Measurements from ENCODE around the gene LRRC25.
"Not testable (repeated sequence)": the region's sequence is repeated elsewhere in the genome, so short reads cannot be mapped to it uniquely, and the experiment has no call there.

Gene LRRC25

DNA sequence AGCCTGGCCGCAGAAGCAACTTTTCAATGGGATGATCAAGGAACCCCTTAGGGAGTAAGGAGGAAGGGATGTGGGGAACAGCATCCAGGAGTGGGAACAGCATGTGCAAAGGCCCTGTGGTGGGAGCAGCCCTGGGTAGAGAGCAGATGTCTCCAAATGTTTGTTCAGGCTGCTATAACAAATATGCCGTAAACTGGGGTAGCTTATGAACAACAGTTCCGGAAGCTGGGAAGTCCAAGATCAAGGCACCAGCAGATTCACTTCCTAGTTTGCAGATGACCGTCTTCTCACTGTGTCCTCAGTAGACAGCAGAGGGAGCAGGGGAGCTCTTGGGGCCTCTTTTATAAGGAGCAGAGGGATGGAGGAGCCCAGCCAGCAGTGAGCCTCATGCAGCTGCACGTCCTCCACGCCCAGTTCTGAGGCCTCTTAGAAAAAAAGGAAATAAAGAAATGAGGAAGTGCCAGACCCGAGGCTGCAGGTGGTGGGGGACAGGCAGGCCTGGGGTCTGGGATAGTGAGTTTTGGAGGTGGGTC, 4.2 kb upstream of the LRRC25 start:
- no peak for DNase-seq

DNA sequence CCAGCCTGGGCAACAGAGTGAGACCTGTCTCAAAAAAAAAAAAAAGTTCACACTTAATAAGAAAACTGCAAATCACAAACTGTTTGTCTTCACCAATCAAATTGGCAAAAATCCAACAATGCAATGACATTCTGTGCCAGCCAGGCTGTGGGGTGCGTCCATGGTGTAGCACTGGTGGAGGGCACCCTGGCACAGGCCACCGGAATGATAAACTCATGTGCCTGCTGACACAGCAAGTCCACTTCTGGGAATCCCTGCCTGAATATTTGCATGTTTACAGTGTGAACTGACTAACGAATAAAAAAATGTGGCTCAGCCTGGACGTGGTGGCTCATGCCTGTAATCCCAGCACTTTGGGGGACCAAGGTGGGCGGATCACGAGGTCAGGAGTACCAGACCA, 1.6 kb upstream of the LRRC25 start:
- no peak for DNase-seq

DNA sequence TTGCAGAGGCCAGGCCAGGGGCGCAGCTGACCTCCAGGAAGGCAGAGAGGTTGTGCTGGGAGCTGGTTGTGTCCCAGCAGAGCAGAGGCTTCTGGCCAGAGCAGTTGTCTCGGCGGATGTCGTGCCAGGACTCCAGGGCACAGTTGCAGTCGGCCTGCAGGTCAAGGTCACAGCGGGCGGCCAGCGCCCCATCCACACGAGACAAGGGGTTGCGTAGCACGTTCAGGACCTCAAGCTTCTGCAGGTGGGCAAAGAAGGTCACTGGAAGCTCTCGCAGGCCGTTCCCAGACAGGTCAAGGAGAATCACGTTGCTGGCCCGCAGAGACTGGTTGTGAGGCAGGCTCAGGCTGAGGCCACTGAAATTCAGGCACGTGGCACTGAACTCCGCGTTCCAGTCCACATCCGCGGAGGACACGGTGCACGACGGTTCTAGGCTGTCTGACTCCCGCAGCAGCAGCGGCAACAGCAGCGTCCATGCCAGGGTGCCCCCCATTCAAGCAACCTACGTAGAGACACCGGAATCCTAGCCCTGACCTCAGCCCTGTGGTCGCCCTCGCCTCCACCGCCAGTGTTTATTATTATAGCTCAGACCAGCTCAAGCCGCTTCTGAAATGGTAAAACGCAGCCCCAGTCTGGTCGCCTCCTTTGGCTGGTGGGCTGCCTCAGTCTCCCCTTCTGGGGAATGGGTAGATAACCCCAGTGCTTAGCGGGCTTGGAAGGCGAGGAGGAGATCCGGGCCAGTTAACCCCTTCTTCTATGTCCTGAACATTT, 766 bp downstream of the LRRC25 start:
- no peak for DNase-seq

DNA sequence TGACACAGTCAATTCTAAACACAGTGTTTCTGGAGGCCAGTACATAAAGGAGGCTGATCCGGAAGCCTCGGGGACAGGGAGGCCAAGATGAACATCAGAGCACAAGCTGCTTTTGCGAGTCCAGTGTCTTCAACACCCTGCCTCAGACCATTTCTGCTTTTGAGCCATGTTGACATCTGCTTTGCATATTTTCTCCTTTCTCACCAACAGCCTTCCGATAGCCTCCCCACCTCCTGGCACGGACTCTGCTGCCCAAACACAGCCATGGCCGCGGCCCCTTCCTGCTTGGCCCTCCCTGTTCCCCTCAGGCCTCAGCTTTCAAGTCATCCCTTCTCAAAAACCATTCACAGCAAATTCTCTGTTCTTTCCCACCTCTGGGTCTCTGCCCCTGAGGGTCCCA, 3.6 kb downstream of the LRRC25 start:
- DNase-seq = no peak

DNA sequence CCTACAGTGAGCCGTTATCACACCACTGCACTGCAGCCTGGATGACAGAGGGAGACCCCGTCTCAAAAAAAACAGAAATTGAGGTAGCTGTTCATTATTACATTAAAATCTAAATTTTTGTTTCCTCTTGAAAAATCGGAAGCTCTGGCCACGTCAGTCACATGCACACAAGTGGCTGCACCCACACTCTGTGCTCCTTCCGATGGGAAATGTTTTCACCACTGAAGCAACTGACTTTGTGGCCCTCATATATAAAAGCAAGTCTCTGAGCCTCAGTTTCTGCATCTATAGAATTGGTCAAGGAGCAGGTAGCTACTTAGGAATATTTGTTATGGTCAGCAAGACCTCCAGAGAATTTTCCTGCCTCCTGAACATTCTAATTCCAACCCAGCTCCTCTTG, 4.5 kb downstream of the LRRC25 start:
- no peak for DNase-seq

DNA sequence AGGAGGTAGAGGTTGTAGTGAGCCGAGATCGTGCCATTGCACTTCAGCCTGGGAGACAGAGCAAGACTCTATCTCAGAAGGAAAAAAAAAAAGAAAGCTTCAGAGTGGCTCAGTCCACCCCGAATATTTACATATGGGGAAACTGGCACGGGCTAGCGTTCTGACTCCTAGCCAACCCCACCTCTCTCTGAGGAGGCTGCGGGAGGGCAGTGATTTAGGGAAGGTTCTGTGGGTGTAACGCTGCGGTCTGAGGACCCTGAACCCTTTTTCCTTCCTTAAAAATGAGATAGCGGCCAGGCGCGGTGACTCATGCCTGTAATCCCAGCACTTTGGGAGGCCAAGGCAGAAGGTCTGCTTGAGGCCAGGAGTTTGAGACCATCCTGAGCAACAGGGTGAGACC, 5.0 kb downstream of the LRRC25 start:
- DNase-seq = no peak

DNA sequence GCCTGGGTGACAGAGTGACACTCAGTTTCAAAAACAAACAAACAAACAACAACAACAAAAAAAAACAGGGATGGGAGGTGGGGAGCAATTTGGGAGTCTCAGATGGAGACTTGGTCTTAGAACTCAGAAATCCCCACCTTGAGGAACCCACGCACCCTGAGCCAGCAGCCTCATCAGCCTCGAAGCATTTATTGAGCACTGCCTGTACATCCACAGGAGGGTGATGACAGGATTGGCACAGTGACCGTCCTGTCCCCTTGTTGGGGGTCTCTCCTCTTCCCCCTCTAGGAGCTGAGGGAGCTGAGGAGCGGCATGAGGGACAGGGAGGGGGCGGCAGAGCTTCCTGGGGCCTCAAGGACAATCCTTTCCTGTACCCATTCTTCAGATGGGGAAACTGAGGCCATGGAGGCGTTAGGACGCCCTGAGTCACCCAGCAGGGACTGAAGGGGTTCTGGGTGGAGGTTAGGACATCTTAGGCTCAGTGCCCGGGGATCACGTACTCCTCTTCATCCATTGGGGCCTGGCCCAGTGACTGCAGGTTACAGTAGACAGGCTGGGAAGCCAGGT, 5.8 kb downstream of the LRRC25 start:
- no peak for DNase-seq

DNA sequence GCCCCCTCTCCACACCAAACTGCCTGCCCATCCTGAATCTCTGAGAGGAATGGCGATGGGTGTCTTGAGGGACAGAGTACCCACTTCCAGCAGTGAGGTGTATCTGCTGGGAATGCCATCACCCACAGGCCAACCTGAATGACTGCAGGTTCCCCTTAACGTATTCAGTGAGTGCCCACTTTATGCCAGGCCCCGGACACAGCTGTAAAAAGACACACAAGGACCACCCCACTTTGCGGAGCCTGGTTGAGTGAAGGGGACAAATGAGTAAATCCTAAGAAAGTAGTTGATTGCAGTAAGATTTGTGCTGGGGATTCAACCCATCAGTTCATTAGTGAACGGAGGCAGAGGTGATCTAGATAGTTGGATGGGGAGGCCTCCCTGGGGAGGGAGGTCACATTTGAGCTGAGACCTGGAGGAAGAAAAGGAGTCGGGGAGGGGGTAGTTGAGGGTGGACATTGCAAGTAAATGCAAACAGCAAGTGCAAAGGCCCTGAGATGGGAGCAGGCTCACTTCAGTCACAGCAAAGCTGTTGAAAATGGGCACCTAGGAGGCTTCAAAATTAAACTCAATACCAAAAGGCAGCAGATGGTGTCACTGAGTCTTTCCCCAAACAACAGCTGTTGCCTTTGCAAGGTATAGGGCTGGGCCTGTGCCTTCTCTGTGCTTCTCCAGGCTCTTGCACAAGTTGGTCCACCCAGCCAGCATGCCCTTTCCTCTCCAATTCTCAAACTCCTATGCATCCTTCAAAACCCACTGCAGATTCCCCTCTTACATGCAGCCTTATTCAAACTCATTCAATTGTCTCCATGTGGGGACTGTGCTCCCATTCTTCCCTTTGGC, 7.1 kb downstream of the LRRC25 start:
- DNase-seq = no peak

DNA sequence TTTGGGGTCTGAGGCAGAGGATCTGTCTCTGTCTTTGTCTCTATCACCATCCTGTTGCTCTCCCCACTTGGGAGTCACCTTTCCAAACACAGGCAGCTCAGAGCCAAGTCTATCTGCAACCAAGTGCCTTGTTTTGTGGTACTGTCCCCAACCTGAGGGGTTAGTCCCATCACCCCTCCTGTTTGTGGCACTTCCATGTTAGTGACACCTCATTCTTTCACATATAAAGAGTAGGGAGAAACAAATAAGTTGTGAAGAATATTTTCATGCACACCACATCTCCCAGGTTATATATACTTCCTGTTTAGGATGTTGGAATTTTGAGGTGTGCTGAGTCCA, 7.7 kb downstream of the LRRC25 start:
- DNase-seq = no peak

DNA sequence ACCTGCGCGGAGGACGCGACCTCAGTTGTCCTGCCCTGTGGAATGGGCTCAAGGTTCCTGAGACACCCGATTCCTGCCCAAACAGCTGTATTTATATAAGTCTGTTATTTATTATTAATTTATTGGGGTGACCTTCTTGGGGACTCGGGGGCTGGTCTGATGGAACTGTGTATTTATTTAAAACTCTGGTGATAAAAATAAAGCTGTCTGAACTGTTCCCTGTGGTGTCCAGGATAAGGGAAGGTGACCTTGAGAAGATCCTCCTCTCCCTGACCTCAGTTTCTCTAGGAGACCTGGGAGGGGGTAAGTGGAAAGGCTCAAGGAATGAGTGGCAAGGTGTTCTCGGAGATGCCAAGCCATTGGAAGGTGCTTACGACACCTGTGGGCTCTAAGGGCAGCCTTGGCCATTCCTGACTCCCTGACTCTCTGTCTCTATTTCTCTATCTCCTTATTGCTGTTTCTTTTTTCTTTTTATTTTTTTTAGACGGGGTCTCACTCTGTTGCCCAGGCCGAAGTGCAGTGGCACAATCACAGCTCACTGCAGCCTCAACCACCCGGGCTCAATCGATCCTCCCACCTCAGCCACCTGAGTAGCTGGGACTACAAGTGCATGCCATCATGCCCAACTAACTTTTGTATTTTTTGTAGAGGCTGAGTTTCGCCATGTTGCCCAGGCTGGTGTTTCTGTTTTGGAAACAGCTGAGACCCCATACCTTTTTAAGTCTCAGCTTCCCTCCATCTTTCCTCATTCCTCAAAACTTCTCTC, 8.3 kb downstream of the LRRC25 start:
- DNase-seq = no peak

DNA sequence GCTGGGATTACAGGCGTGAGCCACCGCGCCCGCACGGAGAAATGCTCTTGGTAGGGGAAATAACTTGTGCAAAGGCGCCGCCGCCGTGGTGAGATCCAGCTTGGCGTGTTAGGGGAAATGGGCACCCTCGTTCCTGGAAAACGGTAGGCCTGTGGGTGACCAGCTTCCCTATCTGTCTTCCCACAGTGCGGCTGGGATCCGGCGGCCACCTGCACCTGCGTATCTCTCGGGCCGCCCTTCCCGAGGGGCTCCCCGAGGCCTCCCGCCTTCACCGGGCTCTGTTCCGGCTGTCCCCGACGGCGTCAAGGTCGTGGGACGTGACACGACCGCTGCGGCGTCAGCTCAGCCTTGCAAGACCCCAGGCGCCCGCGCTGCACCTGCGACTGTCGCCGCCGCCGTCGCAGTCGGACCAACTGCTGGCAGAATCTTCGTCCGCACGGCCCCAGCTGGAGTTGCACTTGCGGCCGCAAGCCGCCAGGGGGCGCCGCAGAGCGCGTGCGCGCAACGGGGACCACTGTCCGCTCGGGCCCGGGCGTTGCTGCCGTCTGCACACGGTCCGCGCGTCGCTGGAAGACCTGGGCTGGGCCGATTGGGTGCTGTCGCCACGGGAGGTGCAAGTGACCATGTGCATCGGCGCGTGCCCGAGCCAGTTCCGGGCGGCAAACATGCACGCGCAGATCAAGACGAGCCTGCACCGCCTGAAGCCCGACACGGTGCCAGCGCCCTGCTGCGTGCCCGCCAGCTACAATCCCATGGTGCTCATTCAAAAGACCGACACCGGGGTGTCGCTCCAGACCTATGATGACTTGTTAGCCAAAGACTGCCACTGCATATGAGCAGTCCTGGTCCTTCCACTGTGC, 9.1 kb downstream of the LRRC25 start:
- peak; percentile 76 for DNase-seq

DNA sequence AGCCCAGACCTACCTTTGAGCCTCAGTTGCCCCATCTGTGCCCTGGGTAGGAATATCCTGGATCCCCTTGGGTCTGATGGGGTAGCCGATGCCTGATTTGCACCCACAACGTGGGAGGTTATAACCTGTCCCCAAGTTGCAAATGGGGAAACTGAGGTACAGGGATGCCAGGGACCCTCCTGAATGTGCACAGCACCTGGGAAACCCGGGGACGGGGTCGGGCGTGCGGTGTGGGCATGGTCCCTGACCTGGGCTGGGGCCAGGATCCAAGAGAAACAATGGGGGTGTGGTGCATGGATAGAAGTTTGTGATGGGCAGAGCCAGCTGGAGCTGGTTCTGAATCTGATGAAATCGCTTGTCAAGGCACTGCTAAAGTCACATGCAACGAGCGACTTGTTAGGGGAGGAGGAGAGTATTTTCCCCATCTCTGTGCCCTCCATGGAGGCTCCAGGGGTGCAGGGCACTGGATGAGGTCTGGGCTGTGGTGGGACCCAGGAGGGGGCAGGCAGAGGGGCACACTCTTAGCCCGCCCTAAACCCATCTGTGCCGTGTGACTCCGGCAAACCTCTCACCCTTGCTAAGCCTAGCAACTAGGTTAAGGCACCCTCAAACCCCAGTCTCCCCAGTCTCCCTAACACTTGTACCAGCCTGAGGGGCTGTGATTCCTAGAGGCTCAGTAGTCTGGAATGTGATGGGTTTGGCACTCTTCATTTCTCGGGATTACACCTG, 10.7 kb downstream of the LRRC25 start:
- DNase-seq = no peak

DNA sequence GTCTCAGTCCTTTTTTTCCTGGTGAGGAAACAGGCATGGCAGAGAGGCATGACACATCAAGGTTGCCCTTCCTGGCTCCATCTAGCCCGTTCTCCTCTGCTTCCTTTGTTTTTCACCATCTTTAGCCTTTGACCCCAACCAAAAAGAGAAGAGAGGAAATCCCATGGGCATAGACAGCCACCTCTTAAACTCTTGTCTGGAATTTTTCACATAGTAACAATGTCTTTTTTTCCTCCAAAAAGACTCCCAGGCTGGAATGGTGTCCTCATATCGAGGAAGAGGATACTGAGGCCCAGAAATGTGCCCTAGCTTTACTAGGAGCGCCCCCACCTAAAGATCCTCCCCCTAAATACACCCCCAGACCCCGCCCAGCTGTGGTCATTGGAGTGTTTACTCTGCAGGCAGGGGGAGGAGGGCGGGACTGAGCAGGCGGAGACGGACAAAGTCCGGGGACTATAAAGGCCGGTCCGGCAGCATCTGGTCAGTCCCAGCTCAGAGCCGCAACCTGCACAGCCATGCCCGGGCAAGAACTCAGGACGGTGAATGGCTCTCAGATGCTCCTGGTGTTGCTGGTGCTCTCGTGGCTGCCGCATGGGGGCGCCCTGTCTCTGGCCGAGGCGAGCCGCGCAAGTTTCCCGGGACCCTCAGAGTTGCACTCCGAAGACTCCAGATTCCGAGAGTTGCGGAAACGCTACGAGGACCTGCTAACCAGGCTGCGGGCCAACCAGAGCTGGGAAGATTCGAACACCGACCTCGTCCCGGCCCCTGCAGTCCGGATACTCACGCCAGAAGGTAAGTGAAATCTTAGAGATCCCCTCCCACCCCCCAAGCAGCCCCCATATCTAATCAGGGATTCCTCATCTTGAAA, 11.5 kb downstream of the LRRC25 start, which contains the start of gene GDF15:
Gene GDF15 (plus strand): TSS at position 484 of the 868 bp plus-strand sequence. CDS start 32 bp downstream, at position 516.
- peak; percentile 20 for DNase-seq

DNA sequence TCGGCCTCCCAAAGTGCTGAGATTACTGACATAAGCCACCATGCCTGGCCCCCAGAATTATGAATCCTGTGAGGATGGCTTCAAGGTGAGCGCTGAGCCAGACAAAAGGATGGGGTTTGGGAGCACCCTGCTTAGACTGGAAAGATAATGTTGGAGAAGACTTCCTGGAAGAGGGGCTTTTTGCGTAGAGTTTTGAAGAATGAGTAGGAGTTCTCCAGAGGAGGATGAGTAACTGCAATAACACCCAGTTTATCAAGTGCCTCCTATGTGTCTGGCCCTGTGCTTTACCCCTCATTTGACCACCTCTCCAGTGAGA, 12.1 kb downstream of the LRRC25 start:
- no peak for DNase-seq

DNA sequence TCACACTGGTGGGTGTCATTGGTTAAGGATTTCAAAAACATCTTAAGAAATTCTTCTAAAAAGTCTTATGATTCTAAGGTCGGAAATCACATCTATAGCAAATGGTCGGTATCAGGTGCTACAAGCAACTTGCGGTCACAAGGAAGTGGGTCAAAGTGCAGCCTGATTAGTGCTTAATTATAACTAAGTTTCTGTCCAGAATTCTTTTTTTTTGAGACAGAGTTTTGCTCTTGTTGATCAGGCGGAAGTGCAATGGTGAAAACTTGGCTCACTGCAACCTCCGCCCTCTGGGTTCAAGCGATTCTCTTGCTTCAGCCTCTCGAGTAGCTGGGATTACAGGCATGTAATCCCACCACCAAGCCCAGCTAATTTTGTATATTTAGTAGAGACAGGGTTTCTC, 12.6 kb downstream of the LRRC25 start:
- no peak for DNase-seq

DNA sequence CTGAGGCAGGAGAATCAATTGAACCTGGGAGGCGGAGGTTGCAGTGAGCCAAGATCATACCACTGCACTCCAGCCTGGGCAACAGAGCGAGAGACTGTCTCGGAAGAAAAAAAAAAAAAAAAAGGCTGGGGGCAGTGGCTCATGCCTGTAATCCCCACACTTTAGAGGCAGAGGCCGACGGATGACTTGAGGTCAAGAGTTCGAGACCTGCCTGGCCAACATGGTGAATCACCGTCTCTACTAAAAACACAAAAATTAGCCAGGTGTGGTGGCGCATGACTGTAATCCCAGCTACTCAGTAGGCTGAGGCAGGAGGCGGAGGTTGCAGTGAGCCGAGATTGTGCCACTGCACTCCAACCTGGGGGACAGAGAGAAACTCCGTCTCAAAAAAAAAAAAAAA, 13.8 kb downstream of the LRRC25 start:
- DNase-seq = not testable (repeated sequence)

DNA sequence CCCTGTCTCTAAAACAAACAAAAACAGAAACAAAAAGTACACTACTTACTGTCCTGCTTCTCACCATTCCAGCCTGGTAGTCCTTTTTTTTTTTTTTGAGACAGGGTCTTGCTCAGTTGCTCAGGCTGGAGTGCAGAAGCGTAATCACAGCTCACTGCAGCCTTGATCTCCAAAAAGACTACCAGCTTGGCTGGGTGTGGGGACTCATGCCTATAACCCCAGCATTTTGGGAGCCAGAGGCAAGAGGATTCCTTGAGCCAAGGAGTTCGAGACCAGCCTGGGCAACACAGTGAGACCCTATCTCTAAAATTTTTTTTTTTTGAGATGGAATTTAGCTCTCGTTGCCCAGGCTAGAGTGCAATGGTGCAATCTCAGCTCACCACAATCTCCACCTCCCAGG, 16.6 kb downstream of the LRRC25 start:
- DNase-seq = no peak

DNA sequence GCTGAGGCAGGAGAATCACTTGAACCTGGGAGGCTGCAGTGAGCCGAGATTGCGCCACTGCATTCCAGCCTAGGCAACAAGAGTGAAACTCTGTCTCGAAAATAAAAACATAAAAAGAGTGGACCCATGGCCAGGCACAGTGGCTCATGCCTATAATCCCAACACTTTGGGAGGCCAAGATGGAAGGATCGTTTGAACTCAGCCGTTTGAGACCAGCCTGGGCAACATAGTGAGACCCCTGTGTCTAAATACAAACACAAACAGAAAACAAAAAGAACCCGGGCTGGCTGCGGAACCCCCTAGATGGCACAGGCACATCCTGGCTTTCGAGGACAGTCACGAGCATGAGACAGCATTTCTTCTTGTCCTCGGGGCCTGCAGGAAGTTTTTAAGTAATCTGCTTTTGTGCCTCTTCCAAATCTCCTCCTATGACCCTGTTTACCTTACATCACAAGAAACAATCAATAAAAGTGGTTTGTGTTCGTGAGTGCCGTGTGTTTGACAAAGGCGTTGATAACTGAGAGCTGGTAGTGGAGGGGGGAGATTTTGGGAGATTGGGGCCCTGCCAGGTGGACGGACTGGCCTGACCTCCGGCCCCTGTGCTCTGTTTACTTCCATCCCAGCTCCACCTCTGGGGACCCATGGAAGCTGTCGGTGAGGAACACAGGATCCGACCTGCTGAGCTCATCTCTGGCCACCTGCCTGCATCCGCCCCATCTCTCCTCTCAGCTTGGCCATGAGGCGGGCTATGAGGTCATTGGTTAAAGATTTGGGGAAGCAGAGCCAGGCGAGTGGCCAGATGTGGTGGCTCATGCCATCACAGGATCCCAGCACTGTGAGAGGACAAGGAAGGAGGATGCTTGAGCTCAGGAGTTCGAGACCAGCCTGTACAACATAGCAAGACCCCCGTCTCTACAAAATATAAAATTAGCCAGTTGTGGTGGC, 17.3 kb downstream of the LRRC25 start:
- DNase-seq = no peak

DNA sequence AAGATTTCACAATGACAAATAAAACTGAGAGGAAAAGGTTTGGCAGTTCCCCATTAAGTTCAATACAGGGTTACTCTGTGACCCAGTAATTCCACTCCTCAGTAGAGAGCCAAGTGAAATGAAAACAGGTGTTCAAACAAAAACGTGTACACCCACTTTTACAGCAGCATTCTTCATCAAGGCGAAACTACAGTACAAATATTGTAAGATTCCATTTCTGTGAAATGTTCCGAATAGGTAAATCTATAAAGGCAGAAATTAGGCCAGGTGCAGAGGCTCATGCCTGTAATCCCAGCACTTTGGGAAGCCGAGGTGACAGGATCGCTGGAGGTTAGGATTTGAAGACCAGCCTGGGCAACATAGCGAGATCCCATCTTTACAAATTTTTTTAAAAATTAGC, 20.4 kb downstream of the LRRC25 start:
- DNase-seq = no peak

All from stimulated activated CD4-positive, alpha-beta T cell treated with anti-CD3 and anti-CD28 coated beads, Interleukin-12 subunit alpha, Interleukin-12 subunit beta, amount 100 ng/mL, for 4 hours (primary cell).